H1 (cell line): ENCODE data around the gene SCN8A. TPM values are rescaled to one million over a fixed set of nuclear protein-coding genes. Genes with fewer than 3 reads are reported as not detected.

Experiments
- CEBPB ChIP-seq: IDR thresholded peaks from 2 replicates; pipeline ENCODE4 v1.6.1; 2012; ENCODE audit warnings: low read depth, low read length
- GTF2F1 ChIP-seq: IDR thresholded peaks from 2 replicates; pipeline ENCODE4 v1.6.1; 2012; ENCODE audit warnings: low read depth, low read length, improper control_type of control experiment, borderline replicate concordance
- SP2 ChIP-seq: IDR thresholded peaks from 2 replicates; pipeline ENCODE4 v1.6.1; 2012; ENCODE audit warnings: mild to moderate bottlenecking, low read length, inconsistent platforms
- polyA plus RNA-seq, 7 experiments: library from polyadenylated mRNA; depleted of rRNA in 3 of 7; stranded (reverse) in 5 of 7; unstranded in 2 of 7; fragments of >200 nt in 5 of 7; fragments of 200-250 nt in 2 of 7; gene quantifications; 1 replicate in 5 of 7; 2 replicates in 1 of 7; 4 replicates in 1 of 7; pipeline versions ENCODE4 v1.2.1 to v1.2.3, GENCODE V29; 2011 to 2013; ENCODE audit warnings: missing spikeins in 2 of 7, mixed read lengths in 2 of 7
- total RNA-seq: library from RNA; stranded (reverse); fragmentation: NEBNext Ultra II Directional; extraction: Animal tissue kit (Norgen Biotek cat#: 25700); gene quantifications from 2 replicates; pipeline ENCODE4 v1.2.1, GENCODE V29; 2021
- TF ChIP-seq, protein P1 (sequence below): IDR thresholded peaks from 2 replicates; pipeline ENCODE4 v1.6.1; 2012; ENCODE audit warnings: low read length, inconsistent platforms

Gene SCN8A
- total and polyA plus RNA-seq, 2 of the 8 experiments (the other 6 are each of a cell fraction or from before 2014, with no cell fraction given) = 6.3 to 10.7 TPM

DNA sequence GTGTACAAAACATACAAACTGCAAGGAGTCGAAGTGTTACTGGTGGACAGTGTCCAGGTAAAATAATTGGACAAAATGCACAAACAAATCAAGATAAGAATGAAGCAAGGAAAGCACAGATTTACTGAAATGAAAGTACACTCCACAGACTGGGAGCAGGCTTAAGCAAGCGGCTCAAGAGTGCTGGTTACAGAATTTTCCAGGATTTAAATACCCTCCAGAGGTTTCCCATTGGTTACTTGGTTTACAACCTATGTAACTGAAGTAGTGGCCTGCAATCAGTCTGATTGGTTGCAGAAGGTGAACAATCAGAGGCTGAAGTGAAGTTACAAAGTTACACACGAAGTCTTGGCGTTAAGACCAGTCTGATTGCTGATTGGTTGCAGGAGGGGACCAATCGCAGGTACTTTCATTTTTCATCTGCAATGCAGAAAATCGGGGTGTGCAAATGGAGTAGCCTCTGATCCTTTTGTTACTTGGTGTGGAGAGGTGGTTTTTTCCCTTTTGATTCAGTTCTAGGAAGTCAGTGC lies 11.6 kb upstream of the SCN8A start (continued):
- TF ChIP-seq, protein P1, sequence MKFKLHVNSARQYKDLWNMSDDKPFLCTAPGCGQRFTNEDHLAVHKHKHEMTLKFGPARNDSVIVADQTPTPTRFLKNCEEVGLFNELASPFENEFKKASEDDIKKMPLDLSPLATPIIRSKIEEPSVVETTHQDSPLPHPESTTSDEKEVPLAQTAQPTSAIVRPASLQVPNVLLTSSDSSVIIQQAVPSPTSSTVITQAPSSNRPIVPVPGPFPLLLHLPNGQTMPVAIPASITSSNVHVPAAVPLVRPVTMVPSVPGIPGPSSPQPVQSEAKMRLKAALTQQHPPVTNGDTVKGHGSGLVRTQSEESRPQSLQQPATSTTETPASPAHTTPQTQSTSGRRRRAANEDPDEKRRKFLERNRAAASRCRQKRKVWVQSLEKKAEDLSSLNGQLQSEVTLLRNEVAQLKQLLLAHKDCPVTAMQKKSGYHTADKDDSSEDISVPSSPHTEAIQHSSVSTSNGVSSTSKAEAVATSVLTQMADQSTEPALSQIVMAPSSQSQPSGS = no peak
- TF ChIP-seq CEBPB = no peak
- TF ChIP-seq SP2 = no peak
- TF ChIP-seq GTF2F1 = no peak
